ENCODE measurements around the gene PLSCR2.
"Not testable (repeated sequence)": the region's sequence is repeated elsewhere in the genome, so short reads cannot be mapped to it uniquely, and the experiment has no call there.

The PLSCR2 gene

DNA sequence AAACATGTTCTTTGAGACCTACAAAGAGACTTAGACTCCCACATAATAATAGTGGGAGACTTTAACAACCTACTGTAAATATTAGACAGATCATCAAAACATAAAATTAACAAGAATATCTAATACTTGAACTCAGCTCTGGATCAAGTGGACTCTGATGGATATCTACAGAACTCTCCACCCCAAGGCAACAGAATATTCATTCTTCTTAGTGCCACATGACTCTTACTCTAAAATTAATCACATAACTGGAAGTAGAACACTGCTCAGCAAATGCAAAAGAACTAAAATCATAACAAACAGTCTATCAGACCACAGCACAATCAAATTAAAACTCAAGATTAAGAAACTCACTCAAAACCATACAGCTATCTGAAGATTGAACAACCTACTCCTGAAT lies 15.9 kb upstream of the PLSCR2 start:
- DNase-seq (ENCODE audit: low read depth), result no peak

DNA sequence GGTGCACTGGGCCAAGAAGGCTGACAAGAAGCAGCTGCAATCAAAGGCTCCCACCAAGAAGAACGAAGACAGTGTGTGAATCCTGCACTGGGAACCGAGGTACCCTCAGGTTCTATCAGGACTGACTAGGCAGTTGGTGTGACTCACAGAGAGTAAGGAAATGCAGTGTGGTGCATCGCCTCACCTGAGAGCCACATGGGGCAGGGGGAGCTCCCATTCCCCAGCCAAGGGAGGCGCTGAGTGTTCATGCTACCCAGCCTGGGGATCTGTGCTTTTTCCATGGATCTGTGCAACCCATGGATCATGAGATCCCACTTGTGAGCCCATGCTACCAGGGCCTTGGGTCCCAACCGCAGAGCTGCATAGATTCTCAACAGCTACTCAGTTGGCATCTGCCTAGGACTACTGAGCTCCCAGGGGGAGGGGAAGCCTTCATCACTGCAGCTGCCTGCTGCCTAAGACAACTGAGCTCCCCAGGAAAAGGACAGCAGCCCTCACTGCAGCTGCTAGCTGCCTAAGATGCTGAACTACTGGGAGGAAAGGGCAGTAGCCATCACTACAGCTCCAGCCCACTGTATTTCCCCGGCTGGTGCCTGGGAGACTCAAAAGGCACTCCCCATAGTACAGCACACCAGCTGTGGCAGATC lies 6.9 kb upstream of the PLSCR2 start:
- no peak for DNase-seq (ENCODE audit: low read depth)

DNA sequence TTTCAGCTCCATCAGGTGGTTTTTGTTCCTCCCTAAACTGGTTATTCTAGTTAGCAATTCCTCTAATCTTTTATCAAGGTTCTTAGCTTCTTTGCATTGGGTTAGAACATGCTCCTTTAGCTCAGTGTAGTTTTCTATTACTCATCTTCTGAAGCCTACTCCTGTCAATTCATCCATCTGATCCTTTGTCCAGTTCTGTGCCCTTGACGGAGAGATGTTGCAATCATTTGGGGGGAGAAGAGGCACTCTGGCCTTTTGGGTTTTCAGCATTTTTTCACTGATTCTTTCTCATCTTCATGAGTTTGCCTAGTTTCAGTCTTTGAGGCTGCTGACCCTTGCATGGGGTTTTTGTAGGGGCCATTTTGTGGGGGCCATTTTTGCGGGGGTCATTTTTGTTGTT lies 5.6 kb upstream of the PLSCR2 start:
- DNase-seq (ENCODE audit: low read depth), result not testable (repeated sequence)

GRCh38 chr3:146473726-146474125 lies 4.4 kb upstream of the PLSCR2 start:
- DNase-seq (ENCODE audit: low read depth), result no peak

DNA sequence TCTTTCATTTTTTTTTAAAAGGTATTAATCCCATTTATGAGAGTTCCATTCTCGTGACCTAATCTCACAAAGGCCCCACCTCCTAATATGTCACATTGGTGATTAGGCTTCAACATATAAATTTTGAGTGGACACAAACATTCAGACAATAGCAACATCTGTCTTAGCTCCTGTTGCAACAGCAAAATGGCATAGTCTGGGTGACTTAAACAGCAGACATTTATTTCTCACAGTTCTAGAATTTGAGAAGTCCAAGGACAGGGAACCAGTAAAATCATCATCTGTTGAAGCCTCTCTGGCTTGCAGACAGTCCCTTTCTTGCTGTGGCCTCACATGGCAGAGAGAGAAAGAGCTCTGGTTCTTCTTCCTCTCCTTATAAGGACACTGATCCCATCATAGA lies 3.2 kb upstream of the PLSCR2 start:
- DNase-seq (ENCODE audit: low read depth), result no peak

- no peak for DNase-seq (ENCODE audit: low read depth)
Measured at GRCh38 chr3:146471012-146471411, 1.7 kb upstream of the PLSCR2 start.

GRCh38 chr3:146470425-146470990 lies 1.1 kb upstream of the PLSCR2 start:
- DNase-seq (ENCODE audit: low read depth), result no peak

- no peak for DNase-seq (ENCODE audit: low read depth)
Measured at GRCh38 chr3:146468671-146469149, 651 bp downstream of the PLSCR2 start.

DNA sequence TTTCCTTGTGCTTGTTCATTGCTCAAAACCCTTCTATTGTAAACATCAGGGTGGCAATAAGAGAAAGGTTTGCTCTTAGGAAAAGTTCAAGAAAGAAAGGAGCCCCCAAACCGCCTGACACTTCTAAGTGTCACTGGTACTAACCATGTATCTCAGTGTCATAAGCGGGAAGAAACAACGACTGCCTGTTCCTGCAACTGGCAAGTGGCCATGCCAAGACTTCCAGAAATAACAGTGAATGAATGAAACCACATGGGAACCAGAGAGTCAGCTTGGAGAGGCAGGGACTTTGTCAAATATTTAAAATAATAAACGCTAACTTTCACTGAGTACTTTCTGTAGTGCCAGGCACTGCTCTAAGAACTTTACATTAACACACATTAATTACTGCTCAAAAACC lies 1.1 kb downstream of the PLSCR2 start:
- no peak for DNase-seq (ENCODE audit: low read depth)

GRCh38 chr3:146466604-146467003 lies 2.8 kb downstream of the PLSCR2 start:
- no peak for DNase-seq (ENCODE audit: low read depth)

DNA sequence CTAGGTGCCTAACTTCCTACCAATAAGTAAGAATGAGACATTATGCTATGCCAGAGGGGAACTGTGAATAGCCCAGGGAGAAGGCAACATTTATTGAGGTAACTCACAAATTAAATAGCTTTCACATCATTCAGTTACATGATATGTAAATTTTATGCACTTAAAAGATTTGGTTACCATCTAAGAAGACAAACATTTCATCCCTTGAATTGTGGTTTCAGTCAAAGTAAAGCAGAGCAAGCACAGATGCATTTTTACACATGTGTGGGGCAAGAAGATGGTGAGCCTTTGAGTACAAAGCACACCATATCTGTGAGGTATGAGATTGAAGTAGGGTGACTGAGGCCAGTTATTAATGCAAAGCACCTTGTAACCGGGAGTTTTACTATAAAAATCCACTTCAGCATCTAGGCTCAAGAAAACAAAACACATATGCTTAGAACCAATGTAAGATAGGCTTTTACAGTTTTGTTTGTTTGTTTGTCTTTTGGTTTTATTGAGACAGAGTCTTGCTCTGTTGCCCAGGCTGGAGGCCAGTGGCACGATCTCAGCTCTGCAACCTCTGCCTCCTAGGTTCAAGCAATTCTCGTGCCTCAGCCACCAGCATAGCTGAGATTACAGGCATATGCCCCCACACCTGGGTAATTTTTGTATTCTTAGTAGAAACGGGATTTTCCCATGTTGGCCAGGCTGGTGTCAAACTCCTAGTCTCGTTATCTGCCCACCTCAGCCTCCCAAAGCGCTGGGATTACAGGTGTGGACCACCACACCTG lies 3.5 kb downstream of the PLSCR2 start:
- DNase-seq (ENCODE audit: low read depth), result no peak

GRCh38 chr3:146464783-146465182 lies 4.6 kb downstream of the PLSCR2 start:
- no peak for DNase-seq (ENCODE audit: low read depth)

GRCh38 chr3:146464005-146464595 lies 5.3 kb downstream of the PLSCR2 start:
- peak; percentile 29 for DNase-seq (ENCODE audit: low read depth)

DNA sequence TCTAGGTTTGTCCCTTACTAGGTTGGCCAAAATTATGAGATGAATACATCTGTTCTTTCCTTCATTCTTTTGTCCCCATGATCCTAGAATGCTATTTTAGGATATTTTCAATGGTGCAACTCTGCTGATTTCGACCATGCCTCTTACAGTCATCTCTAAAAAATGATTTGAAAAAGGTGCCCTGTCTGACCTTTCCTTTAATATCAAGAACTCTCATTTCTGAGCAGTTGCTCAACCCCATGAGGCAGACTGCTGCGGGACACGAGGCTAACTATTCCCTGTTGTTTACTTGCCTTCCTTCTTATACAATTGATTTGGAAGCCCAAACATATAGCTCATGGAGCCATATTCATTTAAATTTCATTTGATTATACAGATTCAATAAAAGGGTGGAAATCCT lies 14.6 kb downstream of the PLSCR2 start:
- no peak for DNase-seq (ENCODE audit: low read depth)

DNA sequence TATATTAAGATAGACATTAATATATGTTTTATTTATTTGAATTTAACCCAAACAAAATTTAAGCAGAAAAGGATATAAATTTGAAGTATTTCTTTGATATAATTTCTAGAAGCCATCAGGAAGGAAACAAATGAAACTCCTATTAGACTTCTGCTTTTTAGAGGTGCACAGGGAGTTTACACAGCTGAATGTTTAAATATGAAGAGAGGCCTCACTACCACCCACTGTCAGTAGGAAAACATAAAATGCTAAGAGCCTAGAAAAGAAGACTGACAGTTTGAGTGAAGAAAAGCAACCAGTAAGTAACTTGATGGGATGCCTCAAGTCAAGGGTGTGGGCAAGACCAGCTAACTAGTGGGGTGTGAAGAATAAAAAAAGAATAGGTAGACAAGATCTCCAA lies 19.7 kb downstream of the PLSCR2 start:
- no peak for DNase-seq (ENCODE audit: low read depth)

DNA sequence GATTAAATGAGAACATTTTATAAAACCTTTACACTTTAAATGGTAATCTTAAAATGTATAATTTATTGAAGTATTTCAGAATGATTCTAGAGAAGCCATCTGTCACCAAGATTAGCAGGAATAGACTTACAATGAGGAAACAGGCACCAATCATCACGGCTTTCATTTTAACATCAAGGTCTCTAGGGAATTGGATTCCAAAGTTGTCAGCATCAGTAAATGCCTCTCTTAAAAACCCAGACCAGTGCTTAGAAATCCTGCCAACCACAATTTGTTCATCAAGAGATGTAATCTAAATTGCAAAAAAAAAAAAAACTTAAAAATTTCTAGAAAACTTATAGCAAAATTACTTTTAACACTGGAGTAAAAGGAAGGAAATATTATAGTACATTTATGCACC lies 20.3 kb downstream of the PLSCR2 start:
- no peak for DNase-seq (ENCODE audit: low read depth)

DNA sequence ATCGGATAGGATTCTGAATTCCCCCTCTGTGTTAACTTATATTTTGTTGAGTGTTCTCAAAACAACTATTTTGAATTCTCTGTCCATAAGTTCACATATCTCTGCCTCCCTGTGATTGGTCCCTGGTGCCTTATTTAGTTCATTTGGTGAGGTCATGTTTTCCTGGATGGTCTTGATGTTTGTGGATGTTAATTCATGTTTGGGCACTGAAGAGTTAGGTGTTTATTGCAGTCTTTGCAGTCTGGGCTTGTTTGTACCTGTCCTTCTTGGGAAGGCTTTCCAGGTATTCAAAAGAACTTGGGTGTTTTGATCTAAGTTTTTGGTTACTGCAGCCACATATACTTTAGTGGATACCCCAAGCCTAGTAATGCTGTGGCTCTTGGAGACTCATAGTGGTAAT lies 23.3 kb downstream of the PLSCR2 start:
- DNase-seq (ENCODE audit: low read depth), result no peak

DNA sequence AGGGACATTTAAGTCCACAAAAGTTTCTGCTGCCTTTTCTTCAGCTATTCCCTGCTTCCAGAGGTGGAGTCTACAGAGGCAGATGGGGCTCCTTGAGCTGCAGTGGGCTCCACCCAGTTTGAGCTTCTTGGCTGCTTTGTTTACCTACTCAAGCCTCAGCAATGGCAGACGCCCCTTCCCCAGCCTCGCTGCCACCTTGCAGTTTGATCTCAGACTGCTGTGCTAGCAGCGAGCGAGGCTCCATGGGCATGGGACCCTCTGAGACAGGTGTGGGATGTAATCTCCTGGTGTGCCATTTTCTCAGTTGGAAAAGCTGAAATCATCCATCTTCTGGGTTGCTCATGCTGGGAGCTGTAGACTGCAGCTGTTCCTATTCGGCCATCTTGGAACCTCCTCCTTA lies 29.1 kb downstream of the PLSCR2 start:
- not testable (repeated sequence) for DNase-seq (ENCODE audit: low read depth)

GRCh38 chr3:146432066-146432465 lies 37.3 kb downstream of the PLSCR2 start:
- DNase-seq (ENCODE audit: low read depth), result no peak

DNA sequence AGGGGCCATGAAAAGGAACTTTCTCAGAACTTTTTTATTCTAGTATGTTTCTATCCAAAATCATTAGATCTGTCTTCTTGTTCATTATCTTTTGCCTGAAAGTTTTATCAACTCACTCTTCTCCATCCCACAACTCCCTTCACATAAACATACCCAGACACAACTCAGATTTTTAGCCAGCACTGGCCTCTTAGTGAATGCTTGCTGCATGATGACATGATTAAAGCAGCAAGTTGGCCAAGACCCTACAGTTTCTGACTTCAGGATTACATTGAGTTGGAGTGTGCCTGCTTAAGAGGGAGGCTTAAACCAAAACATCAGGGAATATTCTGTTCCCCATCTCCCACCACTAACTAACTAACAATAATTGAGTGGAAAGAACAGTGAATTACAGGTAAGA lies 38.1 kb downstream of the PLSCR2 start:
- no peak for DNase-seq (ENCODE audit: low read depth)

DNA sequence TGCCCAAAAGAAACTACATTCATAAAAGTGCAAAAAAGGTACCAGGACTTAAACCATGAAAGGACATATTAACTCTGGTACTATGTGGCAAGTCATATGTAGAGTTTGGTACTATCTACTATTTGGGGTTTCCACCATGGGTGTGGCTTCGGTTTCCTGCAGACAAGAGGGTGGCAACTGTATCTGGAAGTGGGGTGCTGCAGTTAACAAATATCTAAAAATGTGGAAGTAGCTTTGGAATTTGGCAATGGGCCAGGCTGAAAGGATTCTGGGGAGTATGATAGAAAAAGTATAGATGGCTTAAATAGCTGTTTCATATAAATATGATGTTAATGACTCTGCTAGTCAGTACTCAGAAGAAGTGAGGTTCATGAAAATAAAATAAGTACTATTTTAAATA lies 44.0 kb downstream of the PLSCR2 start:
- DNase-seq (ENCODE audit: low read depth), result no peak

GRCh38 chr3:146421819-146422759 lies 47.3 kb downstream of the PLSCR2 start:
- DNase-seq (ENCODE audit: low read depth), result peak; percentile 31

Data from HS-5 (cell line).